Astrocyte (in vitro differentiated cells and primary cell): ENCODE measurements around the gene RNF44.

Experiments
- EZH2 ChIP-seq: IDR thresholded peaks from 2 replicates; pipeline ENCODE4 v1.6.1; 2012; ENCODE audit warnings: mild to moderate bottlenecking, low read length, inconsistent platforms; ENCODE audit not compliant: insufficient read depth
- TF ChIP-seq, protein P1 (sequence below): IDR thresholded peaks from 2 replicates; pipeline ENCODE4 v1.5.1; 2011; ENCODE audit warnings: low read depth, mild to moderate bottlenecking, inconsistent platforms, low read length, moderate library complexity; ENCODE audit not compliant: insufficient read depth

- TF ChIP-seq, protein P1, sequence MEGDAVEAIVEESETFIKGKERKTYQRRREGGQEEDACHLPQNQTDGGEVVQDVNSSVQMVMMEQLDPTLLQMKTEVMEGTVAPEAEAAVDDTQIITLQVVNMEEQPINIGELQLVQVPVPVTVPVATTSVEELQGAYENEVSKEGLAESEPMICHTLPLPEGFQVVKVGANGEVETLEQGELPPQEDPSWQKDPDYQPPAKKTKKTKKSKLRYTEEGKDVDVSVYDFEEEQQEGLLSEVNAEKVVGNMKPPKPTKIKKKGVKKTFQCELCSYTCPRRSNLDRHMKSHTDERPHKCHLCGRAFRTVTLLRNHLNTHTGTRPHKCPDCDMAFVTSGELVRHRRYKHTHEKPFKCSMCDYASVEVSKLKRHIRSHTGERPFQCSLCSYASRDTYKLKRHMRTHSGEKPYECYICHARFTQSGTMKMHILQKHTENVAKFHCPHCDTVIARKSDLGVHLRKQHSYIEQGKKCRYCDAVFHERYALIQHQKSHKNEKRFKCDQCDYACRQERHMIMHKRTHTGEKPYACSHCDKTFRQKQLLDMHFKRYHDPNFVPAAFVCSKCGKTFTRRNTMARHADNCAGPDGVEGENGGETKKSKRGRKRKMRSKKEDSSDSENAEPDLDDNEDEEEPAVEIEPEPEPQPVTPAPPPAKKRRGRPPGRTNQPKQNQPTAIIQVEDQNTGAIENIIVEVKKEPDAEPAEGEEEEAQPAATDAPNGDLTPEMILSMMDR, result no peak
- no peak for TF ChIP-seq EZH2
Measured at GRCh38 chr5:176570044-176570443, 32.8 kb upstream of the RNF44 start.
